Vagina (tissue), 2 donors: ENCODE results near the gene ASCL3. TPM values are rescaled to one million over a fixed set of nuclear protein-coding genes. Genes with fewer than 3 reads are reported as not detected.
A peak's percentile ranks its signal among the peaks of the same experiment; 100 is the strongest.

Experiments used
- DNase-seq, 2 donors: peaks; one replicate each; pipeline ENCODE4 v3.0.0-alpha.2; 2017; ENCODE audit errors: extremely low spot score in 2 of 2
- H3K27ac ChIP-seq: fragments of 200-600 bp; sonication (generic); one replicate; pipeline ENCODE4 v1.5.1; 2019
- H3K27me3 ChIP-seq: fragments of 200-600 bp; sonication (generic); one replicate; pipeline ENCODE4 v1.5.1; 2019
- H3K36me3 ChIP-seq, 2 donors: fragments of 200-600 bp; sonication (generic); one replicate each; pipeline ENCODE4 v1.5.1; 2017 to 2019
- H3K4me1 ChIP-seq: fragments of 200-600 bp; sonication (generic); one replicate; pipeline ENCODE4 v1.5.1; 2019
- H3K4me3 ChIP-seq, 2 donors: fragments of 200-600 bp; sonication (generic); 1 replicate in 1 of 2; 2 replicates in 1 of 2; pipeline ENCODE4 v1.5.1; 2016 to 2019
- H3K9me3 ChIP-seq: fragments of 200-600 bp; sonication (generic); one replicate; pipeline ENCODE4 v1.5.1; 2019
- POLR2A ChIP-seq, 2 donors: fragments of 450-650 bp; IDR thresholded peaks; one replicate each; pipeline ENCODE4 v1.6.1; 2017; ENCODE audit warnings: antibody characterized with exemption in 2 of 2, mild to moderate bottlenecking in 2 of 2, moderate library complexity in 2 of 2
- POLR2AphosphoS5 ChIP-seq, 2 donors: sonication (generic); formaldehyde crosslinking; IDR thresholded peaks; one replicate each; pipeline ENCODE4 v1.9.0; 2017; ENCODE audit warnings: antibody characterized with exemption in 2 of 2, mild to moderate bottlenecking in 2 of 2, low read depth in 1 of 2; ENCODE audit not compliant: insufficient read depth in 1 of 2
- intact Hi-C: fragments of 100-400 bp; cut with DNase I; formaldehyde crosslinking; loops from one replicate; pipeline ENCODE4 v1.15.1; 2023
- total RNA-seq: library from RNA; depleted of rRNA; stranded (reverse); fragments of >200 nt; gene quantifications from one replicate; pipeline ENCODE4 v1.2.3, GENCODE V29; 2016
- TF ChIP-seq, protein P1 (sequence below), 3 experiments: fragments of 450-650 bp in 2 of 3; fragments of 200-600 bp in 1 of 3; sonication (generic) in 1 of 3; IDR thresholded peaks; one replicate each; pipeline ENCODE4 v1.5.1; 2017 to 2019; ENCODE audit warnings: antibody characterized with exemption in 3 of 3, mild to moderate bottlenecking in 2 of 3, moderate library complexity in 2 of 3

ASCL3 gene
- total RNA-seq, 1 donor from 2014 or later: not detected

DNA sequence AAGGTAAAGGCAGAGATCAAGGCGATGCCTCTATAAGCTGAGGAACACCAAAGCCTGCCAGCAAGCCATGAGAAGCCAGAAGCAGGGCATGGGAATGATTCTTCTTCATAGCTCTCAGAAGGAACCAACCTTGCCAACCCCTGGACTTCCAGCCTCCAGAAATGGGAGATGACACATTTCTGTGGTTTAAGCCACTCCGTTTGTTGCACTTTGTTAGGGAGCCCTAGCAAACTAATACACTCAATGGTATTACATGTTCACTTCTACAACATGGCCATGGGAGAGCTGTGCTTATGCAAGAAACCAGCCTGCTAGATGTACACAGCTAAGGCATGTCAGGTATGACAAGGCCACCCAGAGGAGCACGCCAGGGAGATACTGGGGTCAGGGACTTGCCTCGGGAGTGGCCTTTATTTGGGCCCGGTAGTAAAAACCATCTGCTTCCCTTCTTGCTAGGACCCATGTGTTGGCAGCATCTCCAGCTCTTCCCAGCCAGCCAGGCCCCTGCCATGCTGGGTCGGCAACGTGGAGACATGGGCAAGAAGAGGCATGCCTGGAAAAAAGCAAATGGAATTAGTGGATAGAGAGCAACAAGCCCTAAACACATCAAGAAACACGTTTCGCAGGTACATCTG, 13.7 kb downstream of the ASCL3 start:
- Histone ChIP-seq H3K9me3 (no peaks in the 10 kb centered on the region), H3K27me3 (no peaks in the 10 kb centered on the region), H3K4me1 (no peaks in the 10 kb centered on the region), H3K4me3 (no peak overlapping the region), H3K27ac (no peak overlapping the region), H3K36me3 (no peaks in the 10 kb centered on the region)
- intact Hi-C loops: no loop called here
- TF ChIP-seq POLR2A (IDR thresholded peaks at IDR 0.05): no peak
- no peak for TF ChIP-seq POLR2AphosphoS5 (IDR thresholded peaks at IDR 0.05; ENCODE audit: insufficient read depth in 1 of 2, low read depth in 1 of 2)
- TF ChIP-seq, protein P1, sequence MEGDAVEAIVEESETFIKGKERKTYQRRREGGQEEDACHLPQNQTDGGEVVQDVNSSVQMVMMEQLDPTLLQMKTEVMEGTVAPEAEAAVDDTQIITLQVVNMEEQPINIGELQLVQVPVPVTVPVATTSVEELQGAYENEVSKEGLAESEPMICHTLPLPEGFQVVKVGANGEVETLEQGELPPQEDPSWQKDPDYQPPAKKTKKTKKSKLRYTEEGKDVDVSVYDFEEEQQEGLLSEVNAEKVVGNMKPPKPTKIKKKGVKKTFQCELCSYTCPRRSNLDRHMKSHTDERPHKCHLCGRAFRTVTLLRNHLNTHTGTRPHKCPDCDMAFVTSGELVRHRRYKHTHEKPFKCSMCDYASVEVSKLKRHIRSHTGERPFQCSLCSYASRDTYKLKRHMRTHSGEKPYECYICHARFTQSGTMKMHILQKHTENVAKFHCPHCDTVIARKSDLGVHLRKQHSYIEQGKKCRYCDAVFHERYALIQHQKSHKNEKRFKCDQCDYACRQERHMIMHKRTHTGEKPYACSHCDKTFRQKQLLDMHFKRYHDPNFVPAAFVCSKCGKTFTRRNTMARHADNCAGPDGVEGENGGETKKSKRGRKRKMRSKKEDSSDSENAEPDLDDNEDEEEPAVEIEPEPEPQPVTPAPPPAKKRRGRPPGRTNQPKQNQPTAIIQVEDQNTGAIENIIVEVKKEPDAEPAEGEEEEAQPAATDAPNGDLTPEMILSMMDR (IDR thresholded peaks at IDR 0.05): no peak
- peak in 1 of 2 donors; percentile 79 for DNase-seq

GRCh38 chr11:8928205-8928604, 14.6 kb downstream of the ASCL3 start:
- no peak for DNase-seq
- intact Hi-C loops: no loop called here

GRCh38 chr11:8927233-8927632, 15.6 kb downstream of the ASCL3 start:
- peaks cover 0 to 4% of the 10 kb centered on the region in 2 donors for H3K36me3 ChIP-seq
- DNase-seq: peak in 1 of 2 donors; percentile 85
- no peak overlapping the region for H3K4me3 ChIP-seq
- no peak for TF ChIP-seq POLR2AphosphoS5 (IDR thresholded peaks at IDR 0.05; ENCODE audit: insufficient read depth in 1 of 2, low read depth in 1 of 2)
- TF ChIP-seq POLR2A (IDR thresholded peaks at IDR 0.05): no peak
- TF ChIP-seq, protein P1 (IDR thresholded peaks at IDR 0.05): no peak
- H3K27ac ChIP-seq: no peak overlapping the region
- intact Hi-C loops: no loop called here
- H3K27me3 ChIP-seq: no peaks in the 10 kb centered on the region
- H3K4me1 ChIP-seq: no peaks in the 10 kb centered on the region
- H3K9me3 ChIP-seq: no peaks in the 10 kb centered on the region

More at GRCh38 chr11:8928205-8928604, 14.6 kb downstream of the ASCL3 start:
- Histone ChIP-seq H3K9me3 (no peaks in the 10 kb centered on the region), H3K27me3 (no peaks in the 10 kb centered on the region), H3K4me1 (no peaks in the 10 kb centered on the region), H3K4me3 (no peak overlapping the region), H3K36me3 (no peaks in the 10 kb centered on the region), H3K27ac (no peak overlapping the region)
- TF ChIP-seq POLR2A (IDR thresholded peaks at IDR 0.05): no peak
- no peak for TF ChIP-seq POLR2AphosphoS5 (IDR thresholded peaks at IDR 0.05; ENCODE audit: insufficient read depth in 1 of 2, low read depth in 1 of 2)
- TF ChIP-seq, protein P1 (IDR thresholded peaks at IDR 0.05): no peak

GRCh38 chr11:8926236-8926635, 16.6 kb downstream of the ASCL3 start:
- intact Hi-C loops: no loop called here
- no peak overlapping the region for H3K27ac ChIP-seq
- H3K4me3 ChIP-seq: no peak overlapping the region
- no peaks in the 10 kb centered on the region for H3K4me1 ChIP-seq
- H3K36me3 ChIP-seq: peaks cover 0 to 12% of the 10 kb centered on the region in 2 donors
- H3K9me3 ChIP-seq: no peaks in the 10 kb centered on the region
- DNase-seq: peak in 1 of 2 donors; percentile 76
- no peaks in the 10 kb centered on the region for H3K27me3 ChIP-seq
- no peak for TF ChIP-seq POLR2AphosphoS5 (IDR thresholded peaks at IDR 0.05; ENCODE audit: insufficient read depth in 1 of 2, low read depth in 1 of 2)

DNA sequence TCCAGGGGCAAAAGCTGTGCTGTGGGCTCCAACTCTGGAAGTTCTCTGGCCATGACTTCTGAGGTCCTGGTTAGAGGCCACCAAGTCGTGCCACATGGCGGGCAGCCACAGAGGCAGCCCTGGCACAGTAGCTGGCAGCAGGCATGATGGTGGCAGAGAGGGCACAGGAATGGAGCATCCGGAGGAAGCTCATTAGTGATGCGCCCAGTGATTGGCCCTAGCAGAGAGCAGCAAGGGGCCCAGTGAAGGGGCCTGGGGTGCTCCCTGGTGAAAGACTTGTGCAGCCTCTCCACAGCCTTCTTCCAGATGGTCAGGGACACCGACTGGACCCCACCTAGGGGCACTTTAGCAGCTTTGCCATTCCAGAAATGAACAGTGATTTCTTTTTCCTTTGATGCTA, 17.1 kb downstream of the ASCL3 start:
- Histone ChIP-seq H3K9me3 (no peaks in the 10 kb centered on the region), H3K27me3 (no peaks in the 10 kb centered on the region), H3K4me1 (no peaks in the 10 kb centered on the region), H3K36me3 (peaks cover 0 to 17% of the 10 kb centered on the region in 2 donors), H3K27ac (no peak overlapping the region), H3K4me3 (no peak overlapping the region)
- DNase-seq: peak in 1 of 2 donors; percentile 78
- TF ChIP-seq POLR2AphosphoS5 (IDR thresholded peaks at IDR 0.05; ENCODE audit: insufficient read depth in 1 of 2, low read depth in 1 of 2) (no peak), POLR2A (IDR thresholded peaks at IDR 0.05) (no peak)
- TF ChIP-seq, protein P1 (IDR thresholded peaks at IDR 0.05): no peak
- intact Hi-C loops: no loop called here
